Transverse colon (tissue), 3 donors: ENCODE results near the gene PDIA5.

Experiments used
- CTCF ChIP-seq, 5 experiments: fragments of 200-600 bp in 3 of 5; fragments of 450-650 bp in 2 of 5; sonication (generic) in 3 of 5; IDR thresholded peaks; 1 replicate in 2 of 5; 2 replicates in 3 of 5; pipeline ENCODE4 v1.5.1; 2016 to 2017; ENCODE audit warnings: antibody characterized with exemption in 5 of 5, inconsistent platforms in 3 of 5, mild to moderate bottlenecking in 2 of 5, moderate library complexity in 1 of 5
- POLR2A ChIP-seq: fragments of 450-650 bp; IDR thresholded peaks from one replicate; pipeline ENCODE4 v1.6.1; 2016; ENCODE audit warnings: antibody characterized with exemption, mild to moderate bottlenecking, moderate library complexity

- TF ChIP-seq POLR2A (no peak), CTCF (IDR thresholded peaks at IDR 0.05) (no peak)
Measured at GRCh38 chr3:123180791-123181190, 114.0 kb downstream of the PDIA5 start.
